ENCODE data around the gene OCEL1.

OCEL1 gene

DNA sequence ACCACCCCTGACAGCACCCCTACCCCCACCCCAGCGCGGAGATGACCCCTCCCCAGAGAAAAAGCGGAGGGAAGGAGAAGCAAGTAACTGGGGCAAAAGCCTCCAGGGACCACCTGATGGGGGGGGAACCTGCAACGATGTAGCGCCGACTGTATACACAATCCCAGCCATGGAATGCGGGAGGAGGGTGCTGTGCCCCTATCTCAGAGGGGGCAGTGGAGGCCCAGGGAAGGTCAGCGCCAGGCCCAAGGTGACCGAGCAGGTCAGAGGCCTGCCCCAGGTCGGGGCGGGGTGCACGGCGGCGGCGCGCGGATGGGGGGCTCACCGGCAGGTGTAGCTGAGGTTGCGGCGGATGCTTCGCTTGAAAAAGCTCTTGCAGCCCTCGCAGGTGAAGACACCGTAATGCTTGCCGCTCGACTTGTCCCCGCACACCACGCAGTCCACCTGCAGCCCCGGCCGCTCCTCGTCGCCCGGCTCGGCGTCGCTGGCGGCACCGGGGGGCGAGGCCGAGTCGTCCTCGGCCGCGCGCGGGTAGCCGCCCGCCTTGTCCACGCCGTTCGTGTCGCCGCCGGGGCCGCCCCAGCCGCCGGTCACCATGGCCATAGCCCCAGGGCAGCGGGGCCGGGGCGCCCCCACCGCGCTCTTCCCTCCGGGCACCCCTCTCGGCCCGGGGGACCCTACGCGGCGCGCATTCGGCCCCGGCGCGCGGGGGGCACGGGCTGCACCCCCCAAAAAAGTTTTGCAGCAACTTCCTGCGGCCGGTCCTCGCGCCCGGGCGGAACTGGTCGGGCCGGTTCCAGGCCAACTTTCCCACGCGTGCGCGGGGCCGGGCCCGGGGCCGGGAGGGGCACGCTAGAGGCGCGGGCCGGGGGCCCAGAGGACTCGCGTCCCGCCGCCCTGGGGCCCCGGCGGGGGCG, 18.9 kb downstream of the OCEL1 start:
- peak; percentile 31 for DNase-seq (ENCODE audit: low read depth)
- TF ChIP-seq, protein P1, sequence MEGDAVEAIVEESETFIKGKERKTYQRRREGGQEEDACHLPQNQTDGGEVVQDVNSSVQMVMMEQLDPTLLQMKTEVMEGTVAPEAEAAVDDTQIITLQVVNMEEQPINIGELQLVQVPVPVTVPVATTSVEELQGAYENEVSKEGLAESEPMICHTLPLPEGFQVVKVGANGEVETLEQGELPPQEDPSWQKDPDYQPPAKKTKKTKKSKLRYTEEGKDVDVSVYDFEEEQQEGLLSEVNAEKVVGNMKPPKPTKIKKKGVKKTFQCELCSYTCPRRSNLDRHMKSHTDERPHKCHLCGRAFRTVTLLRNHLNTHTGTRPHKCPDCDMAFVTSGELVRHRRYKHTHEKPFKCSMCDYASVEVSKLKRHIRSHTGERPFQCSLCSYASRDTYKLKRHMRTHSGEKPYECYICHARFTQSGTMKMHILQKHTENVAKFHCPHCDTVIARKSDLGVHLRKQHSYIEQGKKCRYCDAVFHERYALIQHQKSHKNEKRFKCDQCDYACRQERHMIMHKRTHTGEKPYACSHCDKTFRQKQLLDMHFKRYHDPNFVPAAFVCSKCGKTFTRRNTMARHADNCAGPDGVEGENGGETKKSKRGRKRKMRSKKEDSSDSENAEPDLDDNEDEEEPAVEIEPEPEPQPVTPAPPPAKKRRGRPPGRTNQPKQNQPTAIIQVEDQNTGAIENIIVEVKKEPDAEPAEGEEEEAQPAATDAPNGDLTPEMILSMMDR (IDR thresholded peaks at IDR 0.05; ENCODE audit: low read depth, low read length): no peak
- TF ChIP-seq POLR2A (IDR thresholded peaks at IDR 0.05; ENCODE audit: extremely low read depth, insufficient read length) (no peak), MYC (IDR thresholded peaks at IDR 0.05; ENCODE audit: low read depth, low read length) (no peak)
- TF ChIP-seq, protein P2, sequence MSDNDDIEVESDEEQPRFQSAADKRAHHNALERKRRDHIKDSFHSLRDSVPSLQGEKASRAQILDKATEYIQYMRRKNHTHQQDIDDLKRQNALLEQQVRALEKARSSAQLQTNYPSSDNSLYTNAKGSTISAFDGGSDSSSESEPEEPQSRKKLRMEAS (IDR thresholded peaks at IDR 0.05; ENCODE audit: low read depth, low read length): no peak
- H3K4me3 ChIP-seq (ENCODE audit: low read depth, low read length): peak overlapping the region; percentile 28

DNA sequence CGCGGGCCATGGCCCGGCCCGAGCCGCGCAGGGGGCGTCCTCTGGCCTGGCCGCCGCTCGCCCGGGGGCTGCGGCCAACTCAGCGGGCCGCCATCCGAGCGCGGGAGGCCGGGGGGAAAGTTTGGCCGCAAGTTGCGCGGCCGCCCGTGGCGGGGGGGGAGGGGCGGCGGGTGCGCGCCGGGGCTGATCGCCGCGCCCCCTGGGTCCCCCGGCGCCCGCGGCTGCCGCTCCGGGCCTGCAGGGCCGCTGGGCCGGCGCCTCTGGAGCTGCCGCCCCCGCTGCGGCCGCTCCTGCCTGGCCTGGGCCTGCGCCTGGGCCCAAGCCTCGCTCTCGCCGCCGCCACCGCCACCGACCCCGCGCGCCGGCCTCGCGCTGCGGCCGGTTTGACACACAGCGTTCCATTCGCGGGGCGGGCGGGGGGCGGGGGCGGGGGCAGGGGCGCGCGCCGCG, 19.5 kb downstream of the OCEL1 start, which contains the start of gene NR2F6:
TSS of gene NR2F6 (minus strand) at position 385 of the 450 bp plus-strand sequence. CDS start 699 bp downstream, outside the sequence.
- H3K4me3 ChIP-seq (ENCODE audit: low read depth, low read length): peak within 1 kb of the TSS; percentile 40
- TF ChIP-seq, protein P1 (IDR thresholded peaks at IDR 0.05; ENCODE audit: low read depth, low read length): no peak
- TF ChIP-seq POLR2A (IDR thresholded peaks at IDR 0.05; ENCODE audit: extremely low read depth, insufficient read length): no peak
- TF ChIP-seq, protein P2 (IDR thresholded peaks at IDR 0.05; ENCODE audit: low read depth, low read length): no peak
- TF ChIP-seq MYC (IDR thresholded peaks at IDR 0.05; ENCODE audit: low read depth, low read length): no peak
- no peak for DNase-seq (ENCODE audit: low read depth)

DNA sequence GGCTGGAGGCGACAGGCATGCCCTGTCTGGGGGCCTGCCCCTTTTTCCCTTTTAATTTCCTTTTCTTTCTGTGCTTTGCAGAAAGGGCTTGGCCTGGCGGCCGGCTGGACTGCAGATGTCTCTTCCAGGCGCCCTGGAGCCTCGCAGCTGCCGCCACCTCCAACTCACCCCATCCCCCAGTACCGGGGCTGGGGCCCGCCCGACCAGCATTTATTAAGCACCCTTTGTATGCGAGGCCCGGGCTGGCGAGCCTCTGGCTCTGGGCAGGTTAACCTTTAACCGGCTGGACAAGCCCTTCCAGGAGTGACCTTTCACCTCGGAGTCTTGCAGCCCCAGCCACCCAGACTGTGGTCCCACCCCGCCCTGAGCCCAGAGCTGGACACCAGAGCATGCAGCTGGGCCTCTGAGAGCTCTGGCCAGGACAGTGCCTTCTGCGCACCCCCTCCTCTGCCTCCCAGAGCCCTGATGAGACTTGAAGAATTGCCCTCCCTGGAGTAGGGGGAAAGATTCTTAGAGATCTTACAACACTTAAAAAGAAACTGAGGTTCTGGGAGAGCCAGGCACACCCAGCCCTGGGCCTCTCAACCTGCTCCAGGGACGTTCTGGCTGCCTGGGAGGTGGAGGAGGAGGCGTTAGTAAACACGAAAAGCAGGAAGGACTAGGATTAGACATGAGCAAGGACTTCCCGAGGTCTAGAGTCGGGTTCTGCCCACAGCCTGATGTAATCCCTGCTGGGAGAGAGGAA, 20.8 kb downstream of the OCEL1 start:
- peak overlapping the region; percentile 40 for H3K4me3 ChIP-seq (ENCODE audit: low read depth, low read length)
- TF ChIP-seq, protein P2 (IDR thresholded peaks at IDR 0.05; ENCODE audit: low read depth, low read length): no peak
- TF ChIP-seq, protein P1 (IDR thresholded peaks at IDR 0.05; ENCODE audit: low read depth, low read length): no peak
- TF ChIP-seq MYC (IDR thresholded peaks at IDR 0.05; ENCODE audit: low read depth, low read length): no peak
- TF ChIP-seq POLR2A (IDR thresholded peaks at IDR 0.05; ENCODE audit: extremely low read depth, insufficient read length): no peak
- no peak for DNase-seq (ENCODE audit: low read depth)

DNA sequence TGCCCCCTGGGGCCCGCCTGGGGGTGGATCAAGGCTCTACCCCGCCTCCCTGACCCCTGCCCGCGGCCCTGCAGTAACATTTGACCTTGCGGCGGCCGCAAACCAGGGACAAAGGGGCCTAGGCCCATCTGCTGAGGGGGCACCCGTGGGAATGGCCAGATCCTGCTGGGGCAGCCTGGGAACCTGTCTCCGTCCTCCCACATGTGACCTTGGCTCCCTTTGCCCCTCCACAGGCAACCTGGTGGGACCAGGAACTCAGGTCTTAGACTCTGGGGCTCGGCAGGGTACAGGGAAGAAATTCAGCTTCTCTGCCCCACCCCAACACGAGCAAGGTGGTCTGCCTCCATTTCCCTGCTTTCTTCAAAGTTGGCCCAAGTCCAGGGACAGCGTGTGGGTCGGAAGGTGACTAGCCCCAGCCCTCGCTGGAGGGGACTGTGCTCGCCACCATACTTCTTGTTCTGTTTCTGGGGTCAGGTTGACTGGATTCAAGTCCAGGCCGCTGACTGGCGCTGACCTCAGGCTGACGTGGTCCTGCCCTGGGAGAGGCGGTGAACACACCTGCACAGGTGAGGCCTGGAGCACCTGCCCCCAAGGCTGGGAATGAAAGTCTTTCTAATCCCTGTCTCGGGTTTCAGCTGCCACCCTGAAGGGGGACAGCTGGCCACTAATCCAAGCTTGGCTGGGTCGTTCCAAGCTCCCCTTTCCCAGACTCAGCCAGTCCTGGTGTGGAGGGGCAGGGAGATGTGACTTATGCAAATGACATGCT, 22.2 kb downstream of the OCEL1 start:
- TF ChIP-seq POLR2A (IDR thresholded peaks at IDR 0.05; ENCODE audit: extremely low read depth, insufficient read length): no peak
- TF ChIP-seq, protein P2 (IDR thresholded peaks at IDR 0.05; ENCODE audit: low read depth, low read length): no peak
- no peak for TF ChIP-seq MYC (IDR thresholded peaks at IDR 0.05; ENCODE audit: low read depth, low read length)
- TF ChIP-seq, protein P1 (IDR thresholded peaks at IDR 0.05; ENCODE audit: low read depth, low read length): no peak
- no peak overlapping the region for H3K4me3 ChIP-seq (ENCODE audit: low read depth, low read length)
- DNase-seq (ENCODE audit: low read depth): no peak

DNA sequence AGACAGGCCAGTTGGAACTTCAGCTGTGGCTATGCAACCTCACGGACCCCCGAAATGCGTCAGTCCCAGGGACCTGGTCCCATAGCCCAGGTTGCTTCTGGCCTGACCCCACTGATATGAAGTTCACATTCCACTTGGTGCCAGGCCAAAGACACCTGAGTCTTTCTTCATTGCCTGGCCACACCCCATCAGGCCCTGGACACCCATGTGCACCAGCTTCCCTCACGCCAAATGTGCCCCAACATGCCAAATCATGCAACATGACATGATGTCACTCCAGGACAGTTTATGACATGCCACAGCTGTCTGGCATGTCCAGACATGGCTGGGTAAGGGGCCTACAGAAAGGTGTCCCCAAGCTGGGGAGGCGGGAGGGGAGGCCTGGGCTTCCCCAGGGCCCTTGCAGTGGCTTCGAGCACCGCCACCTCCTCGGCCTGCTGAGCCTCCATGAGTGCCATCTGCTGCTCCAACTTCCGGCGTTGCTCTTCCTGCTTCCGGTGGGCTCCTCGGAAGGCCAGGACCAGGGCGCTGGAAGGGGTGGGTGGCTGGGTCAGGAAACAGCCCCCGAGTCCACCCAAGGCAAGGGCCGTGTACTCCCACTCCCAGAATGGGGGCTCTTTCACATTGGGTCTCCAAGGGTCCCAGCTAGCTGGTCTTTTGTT, 24.0 kb downstream of the OCEL1 start:
- TF ChIP-seq, protein P2 (IDR thresholded peaks at IDR 0.05; ENCODE audit: low read depth, low read length): no peak
- no peak for TF ChIP-seq POLR2A (IDR thresholded peaks at IDR 0.05; ENCODE audit: extremely low read depth, insufficient read length)
- DNase-seq (ENCODE audit: low read depth): no peak
- H3K4me3 ChIP-seq (ENCODE audit: low read depth, low read length): no peak overlapping the region
